22Rv1 (cell line): ENCODE results near the gene IGSF21.

Experiments
- H3K27ac ChIP-seq: fragments of 450-650 bp; 2 replicates; pipeline ENCODE4 v1.5.1; 2017
- CTCF ChIP-seq: fragments of 450-650 bp; IDR thresholded peaks from 2 replicates; pipeline ENCODE4 v1.5.1; 2017; ENCODE audit warnings: mild to moderate bottlenecking
- ZFX ChIP-seq: fragments of 450-650 bp; IDR thresholded peaks from 2 replicates; pipeline ENCODE4 v1.6.1; 2017; ENCODE audit warnings: antibody characterized with exemption, borderline replicate concordance

IGSF21 gene

GRCh38 chr1:18130356-18130755, 22.8 kb downstream of the IGSF21 start:
- TF ChIP-seq ZFX (no peak), CTCF (no peak)
- H3K27ac ChIP-seq: no peak overlapping the region

- TF ChIP-seq CTCF: no peak
- no peak overlapping the region for H3K27ac ChIP-seq
Measured at GRCh38 chr1:18132022-18132710, 24.6 kb downstream of the IGSF21 start.

- TF ChIP-seq CTCF (no peak), ZFX (no peak)
- no peak overlapping the region for H3K27ac ChIP-seq
Measured at GRCh38 chr1:18132711-18133541, 25.3 kb downstream of the IGSF21 start.

- TF ChIP-seq ZFX (no peak), CTCF (no peak)
- no peak overlapping the region for H3K27ac ChIP-seq
Measured at GRCh38 chr1:18134324-18135046, 26.9 kb downstream of the IGSF21 start.

- H3K27ac ChIP-seq: no peak overlapping the region
- no peak for TF ChIP-seq ZFX
- no peak for TF ChIP-seq CTCF
Measured at GRCh38 chr1:18137759-18138345, 30.3 kb downstream of the IGSF21 start.

- TF ChIP-seq ZFX (no peak), CTCF (no peak)
- no peak overlapping the region for H3K27ac ChIP-seq
Measured at GRCh38 chr1:18139198-18139981, 31.8 kb downstream of the IGSF21 start.
